ENCODE measurements around the gene ATP7A.
"Not testable (repeated sequence)": the region's sequence is repeated elsewhere in the genome, so short reads cannot be mapped to it uniquely, and the experiment has no call there.

ATP7A gene

GRCh38 chrX:77899081-77899828 lies 11.2 kb upstream of the ATP7A start, which contains the start of gene COX7B:
TSS of gene COX7B (plus strand) at chrX:77899468. CDS start at chrX:77899554, 86 bp downstream.
- peak within 1 kb of the TSS; percentile 55 to 64 for H3K4me3 ChIP-seq (replicated peaks in 1 of 2; ENCODE audit: low read depth in 2 of 2, low read length in 2 of 2)
- TF ChIP-seq CTCF (IDR thresholded peaks at IDR 0.05; ENCODE audit: low read depth, low read length): peak; percentile 25
- peak; percentile 97 to 98 for DNase-seq (ENCODE audit: low read depth in 2 of 2)

DNA sequence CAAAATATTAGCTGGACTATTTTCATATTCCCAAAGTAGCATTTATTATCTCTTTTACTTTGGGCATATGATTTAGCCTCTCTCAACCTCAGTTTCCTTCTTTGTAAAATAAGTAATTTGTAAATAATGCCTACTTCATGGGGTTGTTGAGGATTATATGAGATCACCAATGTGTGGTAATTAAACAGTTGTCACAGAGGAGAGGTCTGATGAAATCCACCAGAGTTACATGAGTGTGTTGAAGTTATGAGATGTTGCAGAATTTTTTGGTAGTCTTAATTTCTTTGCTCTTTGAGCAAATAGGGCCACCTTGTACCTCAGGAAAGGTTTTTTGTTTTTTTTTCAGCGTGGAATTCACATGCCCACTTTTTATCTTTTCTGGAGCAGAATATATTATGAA lies 9.8 kb upstream of the ATP7A start:
- no peak for TF ChIP-seq CTCF (IDR thresholded peaks at IDR 0.05; ENCODE audit: low read depth, low read length)
- peak; percentile 14 to 35 for DNase-seq (ENCODE audit: low read depth in 2 of 2)
- H3K4me3 ChIP-seq (replicated peaks in 1 of 2; ENCODE audit: low read depth in 2 of 2, low read length in 2 of 2): peak overlapping the region; percentile 55 to 64

GRCh38 chrX:77901506-77901905 lies 9.0 kb upstream of the ATP7A start:
- no peak overlapping the region for H3K4me3 ChIP-seq (replicated peaks in 1 of 2; ENCODE audit: low read depth in 2 of 2, low read length in 2 of 2)
- TF ChIP-seq CTCF (IDR thresholded peaks at IDR 0.05; ENCODE audit: low read depth, low read length): no peak
- DNase-seq (ENCODE audit: low read depth in 2 of 2): no peak

GRCh38 chrX:77917294-77917933 lies 6.9 kb downstream of the ATP7A start:
- no peak for DNase-seq (ENCODE audit: low read depth in 2 of 2)
- no peak for TF ChIP-seq CTCF (IDR thresholded peaks at IDR 0.05; ENCODE audit: low read depth, low read length)
- no peak overlapping the region for H3K4me3 ChIP-seq (replicated peaks in 1 of 2; ENCODE audit: low read depth in 2 of 2, low read length in 2 of 2)

GRCh38 chrX:77918568-77918967 lies 8.1 kb downstream of the ATP7A start:
- TF ChIP-seq CTCF (IDR thresholded peaks at IDR 0.05; ENCODE audit: low read depth, low read length): no peak
- H3K4me3 ChIP-seq (replicated peaks in 1 of 2; ENCODE audit: low read depth in 2 of 2, low read length in 2 of 2): no peak overlapping the region
- DNase-seq (ENCODE audit: low read depth in 2 of 2): peak; percentile 35 to 40

- DNase-seq (ENCODE audit: low read depth in 2 of 2); H3K4me3 ChIP-seq (replicated peaks in 1 of 2; ENCODE audit: low read depth in 2 of 2, low read length in 2 of 2): not testable (repeated sequence)
These were observed 8.9 kb downstream of the ATP7A start for GRCh38 chrX:77919370-77919769.

DNA sequence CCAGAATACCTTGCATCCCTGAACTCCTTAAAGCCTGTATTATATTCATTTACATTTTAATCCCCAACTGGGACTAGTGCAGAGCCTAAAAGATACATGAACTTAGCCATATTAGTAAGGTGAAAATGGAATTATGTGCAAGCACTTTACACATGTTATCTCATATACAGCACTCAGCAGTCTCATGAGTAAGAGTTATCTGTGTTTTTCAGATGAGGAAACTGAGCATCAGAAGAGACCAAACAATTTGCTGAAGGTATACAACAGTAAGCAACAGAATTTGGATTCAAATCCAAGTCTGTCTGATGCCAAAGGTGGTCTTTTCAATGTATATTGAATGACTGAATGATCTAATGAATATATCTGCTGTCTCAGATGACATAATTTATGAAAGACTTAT lies 12.3 kb downstream of the ATP7A start:
- no peak for TF ChIP-seq CTCF (IDR thresholded peaks at IDR 0.05; ENCODE audit: low read depth, low read length)
- no peak for DNase-seq (ENCODE audit: low read depth in 2 of 2)

More for the DNA sequence above, 12.3 kb downstream of the ATP7A start:
- no peak overlapping the region for H3K4me3 ChIP-seq (replicated peaks in 1 of 2; ENCODE audit: low read depth in 2 of 2, low read length in 2 of 2)

All from cardiac fibroblast (primary cell).